Tibial artery (tissue), 4 donors: ENCODE measurements around the gene LRFN5.

Source experiments
- DNase-seq, 2 donors: peaks; one replicate each; pipeline ENCODE4 v3.0.0-alpha.2; 2019
- H3K27ac ChIP-seq, 2 donors: fragments of 200-600 bp; sonication (generic) in 1 of 2; 1 replicate in 1 of 2; 2 replicates in 1 of 2; pipeline ENCODE4 v1.5.1; 2018 to 2019; ENCODE audit warnings: mild to moderate bottlenecking in 1 of 2
- H3K27me3 ChIP-seq, 2 donors: fragments of 200-600 bp; sonication (generic) in 1 of 2; one replicate each; pipeline versions ENCODE4 v1.5.1 to v1.6.0; 2016 to 2019
- H3K36me3 ChIP-seq, 3 donors: fragments of 200-600 bp; sonication (generic) in 2 of 3; one replicate each; pipeline ENCODE4 v1.5.1; 2016 to 2019; ENCODE audit warnings: mild to moderate bottlenecking in 2 of 3
- H3K4me1 ChIP-seq, 4 donors: fragments of 200-600 bp; sonication (generic) in 2 of 4; 1 replicate in 3 of 4; 2 replicates in 1 of 4; pipeline ENCODE4 v1.5.1; 2016 to 2019
- H3K4me3 ChIP-seq, 2 donors: fragments of 200-600 bp; sonication (generic) in 1 of 2; 1 replicate in 1 of 2; 2 replicates in 1 of 2; pipeline ENCODE4 v1.5.1; 2018 to 2019; ENCODE audit warnings: mild to moderate bottlenecking in 2 of 2
- H3K9me3 ChIP-seq, 3 donors: fragments of 200-600 bp; sonication (generic) in 1 of 3; one replicate each; pipeline ENCODE4 v1.5.1; 2016 to 2019
- CTCF ChIP-seq, 2 experiments: fragments of 200-600 bp in 1 of 2; fragments of 450-650 bp in 1 of 2; IDR thresholded peaks; one replicate each; pipeline ENCODE4 v1.5.1; 2017 to 2019; ENCODE audit warnings: antibody characterized with exemption in 2 of 2, mild to moderate bottlenecking in 1 of 2, moderate library complexity in 1 of 2
- intact Hi-C: fragments of 100-400 bp; cut with DNase I; formaldehyde crosslinking; loops from one replicate; pipeline ENCODE4 v1.15.0; 2023; ENCODE audit warnings: low total_unique reads

Gene LRFN5

GRCh38 chr14:41825622-41826021 is 218.9 kb downstream of the LRFN5 start:
- Histone ChIP-seq H3K9me3 (no peaks in the 10 kb centered on the region), H3K4me1 (no peaks in the 10 kb centered on the region), H3K27me3 (no peaks in the 10 kb centered on the region), H3K27ac (no peak overlapping the region), H3K4me3 (no peak overlapping the region), H3K36me3 (no peaks in the 10 kb centered on the region)
- DNase-seq, result no peak
- intact Hi-C loops, result no loop called here
- no peak for TF ChIP-seq CTCF (IDR thresholded peaks at IDR 0.05)

GRCh38 chr14:41830714-41831406 is 224.2 kb downstream of the LRFN5 start:
- H3K4me1 ChIP-seq, result no peaks in the 10 kb centered on the region
- no peak for TF ChIP-seq CTCF (IDR thresholded peaks at IDR 0.05)
- no peak overlapping the region for H3K27ac ChIP-seq
- H3K4me3 ChIP-seq, result no peak overlapping the region
- no peaks in the 10 kb centered on the region for H3K27me3 ChIP-seq
- no peaks in the 10 kb centered on the region for H3K9me3 ChIP-seq
- intact Hi-C loops, result no loop called here
- H3K36me3 ChIP-seq, result no peaks in the 10 kb centered on the region
- DNase-seq, result no peak

- Histone ChIP-seq H3K27me3 (no peaks in the 10 kb centered on the region), H3K4me1 (no peaks in the 10 kb centered on the region), H3K36me3 (no peaks in the 10 kb centered on the region), H3K4me3 (no peak overlapping the region), H3K9me3 (no peaks in the 10 kb centered on the region), H3K27ac (no peak overlapping the region)
- no peak for TF ChIP-seq CTCF (IDR thresholded peaks at IDR 0.05)
- DNase-seq, result no peak
- intact Hi-C loops, result no loop called here
Measured at GRCh38 chr14:41839661-41840060, 233.0 kb downstream of the LRFN5 start.

GRCh38 chr14:41859336-41859735 is 252.7 kb downstream of the LRFN5 start:
- no peak overlapping the region for H3K27ac ChIP-seq
- no peak for TF ChIP-seq CTCF (IDR thresholded peaks at IDR 0.05)
- intact Hi-C loops, result no loop called here
- H3K4me1 ChIP-seq, result no peaks in the 10 kb centered on the region
- no peaks in the 10 kb centered on the region for H3K9me3 ChIP-seq
- no peaks in the 10 kb centered on the region for H3K36me3 ChIP-seq
- DNase-seq, result no peak
- H3K4me3 ChIP-seq, result no peak overlapping the region
- no peaks in the 10 kb centered on the region for H3K27me3 ChIP-seq

- no peaks in the 10 kb centered on the region for H3K4me1 ChIP-seq
- no peak for DNase-seq
- H3K4me3 ChIP-seq, result no peak overlapping the region
- no peaks in the 10 kb centered on the region for H3K9me3 ChIP-seq
- TF ChIP-seq CTCF (IDR thresholded peaks at IDR 0.05), result no peak
- no peaks in the 10 kb centered on the region for H3K27me3 ChIP-seq
- H3K36me3 ChIP-seq, result no peaks in the 10 kb centered on the region
- no peak overlapping the region for H3K27ac ChIP-seq
- intact Hi-C loops, result no loop called here
Measured at GRCh38 chr14:41860586-41860985, 253.9 kb downstream of the LRFN5 start.

- no peak for TF ChIP-seq CTCF (IDR thresholded peaks at IDR 0.05)
- Histone ChIP-seq H3K27me3 (no peaks in the 10 kb centered on the region), H3K9me3 (no peaks in the 10 kb centered on the region), H3K36me3 (no peaks in the 10 kb centered on the region), H3K4me1 (no peaks in the 10 kb centered on the region), H3K4me3 (no peak overlapping the region), H3K27ac (no peak overlapping the region)
- no peak for DNase-seq
- intact Hi-C loops, result no loop called here
Measured at GRCh38 chr14:41865894-41866293, 259.2 kb downstream of the LRFN5 start.
